Sigmoid colon (tissue), 7 donors: Measurements from ENCODE around the gene DES. TPM values are rescaled to one million over a fixed set of nuclear protein-coding genes. Genes with fewer than 3 reads are reported as not detected.

Source experiments
- DNase-seq: peaks from one replicate; pipeline ENCODE4 v3.0.0-alpha.2; 2019
- H3K27ac ChIP-seq, 4 donors: fragments of 200-600 bp; sonication (generic); one replicate each; pipeline ENCODE4 v1.5.1; 2016 to 2019; ENCODE audit warnings: mild to moderate bottlenecking in 1 of 4
- H3K27me3 ChIP-seq, 3 donors: fragments of 200-600 bp; sonication (generic); one replicate each; pipeline ENCODE4 v1.5.1; 2019; ENCODE audit warnings: mild to moderate bottlenecking in 1 of 3
- H3K36me3 ChIP-seq, 4 donors: fragments of 200-600 bp; sonication (generic); one replicate each; pipeline ENCODE4 v1.5.1; 2016 to 2019
- H3K4me1 ChIP-seq, 4 donors: fragments of 200-600 bp; sonication (generic); one replicate each; pipeline ENCODE4 v1.5.1; 2017 to 2019
- H3K4me3 ChIP-seq, 4 donors: fragments of 200-600 bp; sonication (generic); one replicate each; pipeline ENCODE4 v1.5.1; 2017 to 2019; ENCODE audit warnings: mild to moderate bottlenecking in 2 of 4, moderate library complexity in 1 of 4
- H3K9me3 ChIP-seq, 4 donors: fragments of 200-600 bp in 3 of 4; sonication (generic) in 3 of 4; one replicate each; pipeline versions ENCODE4 v1.5.1 to v1.6.1; 2013 to 2019
- EP300 ChIP-seq, 4 donors: sonication (generic); formaldehyde crosslinking; IDR thresholded peaks; one replicate each; pipeline ENCODE4 v1.6.1; 2017; ENCODE audit warnings: antibody characterized with exemption in 4 of 4
- POLR2A ChIP-seq, 2 donors: fragments of 450-650 bp; IDR thresholded peaks; one replicate each; pipeline ENCODE4 v1.6.1; 2016; ENCODE audit warnings: antibody characterized with exemption in 2 of 2, mild to moderate bottlenecking in 2 of 2, moderate library complexity in 2 of 2
- POLR2AphosphoS5 ChIP-seq, 4 donors: sonication (generic); formaldehyde crosslinking; IDR thresholded peaks; one replicate each; pipeline ENCODE4 v1.6.1; 2017; ENCODE audit warnings: antibody characterized with exemption in 4 of 4
- WGBS, 2 donors: extraction: QIAGEN DNeasy Blood & Tissue Kit; methylation state at CpG; one replicate each; pipeline ENCODE4 v1.1.7; 2013; 5-methylcytosine and 5-hydroxymethylcytosine counted together
- intact Hi-C: fragments of 100-400 bp; cut with DNase I; formaldehyde crosslinking; loops from one replicate; pipeline ENCODE4 v1.15.1; 2023
- polyA plus RNA-seq, 3 donors: library from polyadenylated mRNA; stranded (reverse); fragments of 200-250 nt; gene quantifications; one replicate each; pipeline ENCODE4 v1.2.3, GENCODE V29; 2013
- total RNA-seq, 4 donors: library from RNA; depleted of rRNA; stranded (reverse); fragments of >200 nt; gene quantifications; one replicate each; pipeline ENCODE4 v1.1.0, GENCODE V29; 2016
- TF ChIP-seq, protein P1 (sequence below), 4 experiments: fragments of 450-650 bp in 3 of 4; fragments of 200-600 bp in 1 of 4; IDR thresholded peaks; one replicate each; pipeline ENCODE4 v1.5.1; 2016 to 2019; ENCODE audit warnings: antibody characterized with exemption in 4 of 4, mild to moderate bottlenecking in 3 of 4, moderate library complexity in 2 of 4
- donor health status: healthy with polysubstance abuse.
- donor health status: Bipolar disorder and iron deficiency.
- donor health status: healthy.

The DES gene
- total and polyA plus RNA-seq, 7 donors: 35.1 to 30,562 (median 7,366) TPM

DNA sequence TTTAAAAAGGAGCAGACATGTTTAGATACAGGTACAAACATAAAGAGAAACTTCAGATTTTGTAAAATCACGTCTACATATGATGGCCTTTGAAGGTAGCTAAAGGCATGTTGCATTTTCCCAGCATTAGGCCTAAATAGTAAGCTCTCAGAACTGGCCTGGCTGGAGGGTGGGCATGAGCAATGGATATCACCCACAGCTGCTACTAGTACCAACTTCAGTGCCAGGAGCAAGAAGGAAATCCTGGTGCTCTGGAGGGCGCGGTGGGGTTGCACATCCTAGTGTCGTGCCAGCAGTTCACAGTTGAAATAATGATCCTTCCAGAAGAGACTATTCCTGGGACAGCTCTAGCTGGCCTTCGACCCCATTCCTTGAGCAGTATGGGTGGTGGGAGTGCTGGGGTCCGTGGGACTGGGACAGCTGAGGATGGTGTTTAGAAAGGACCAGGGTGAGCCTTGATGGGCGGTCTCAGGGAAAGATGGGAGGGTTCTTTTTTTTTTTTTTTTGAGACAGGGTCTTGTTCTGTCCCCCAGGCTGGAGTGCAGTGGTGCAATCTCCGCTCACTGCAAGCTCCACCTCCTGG lies 4.9 kb downstream of the DES start:
- Histone ChIP-seq H3K9me3 (no peaks in the 10 kb centered on the region), H3K27ac (peak overlapping the region; percentile 94 to 99 (median 98)), H3K36me3 (peaks cover 47 to 80% (median 65%) of the 10 kb centered on the region in 4 donors), H3K27me3 (peaks cover 0 to 10% (median 0%) of the 10 kb centered on the region in 3 donors), H3K4me1 (peaks cover 0 to 36% (median 10%) of the 10 kb centered on the region in 4 donors), H3K4me3 (peak overlapping the region; percentile 60 to 93 (median 83))
- no peak for DNase-seq
- intact Hi-C loops: no loop called here
- WGBS, 2 donors: 85 to 88% methylated on average over 8 of the region's 8 CpGs
- TF ChIP-seq, protein P1, sequence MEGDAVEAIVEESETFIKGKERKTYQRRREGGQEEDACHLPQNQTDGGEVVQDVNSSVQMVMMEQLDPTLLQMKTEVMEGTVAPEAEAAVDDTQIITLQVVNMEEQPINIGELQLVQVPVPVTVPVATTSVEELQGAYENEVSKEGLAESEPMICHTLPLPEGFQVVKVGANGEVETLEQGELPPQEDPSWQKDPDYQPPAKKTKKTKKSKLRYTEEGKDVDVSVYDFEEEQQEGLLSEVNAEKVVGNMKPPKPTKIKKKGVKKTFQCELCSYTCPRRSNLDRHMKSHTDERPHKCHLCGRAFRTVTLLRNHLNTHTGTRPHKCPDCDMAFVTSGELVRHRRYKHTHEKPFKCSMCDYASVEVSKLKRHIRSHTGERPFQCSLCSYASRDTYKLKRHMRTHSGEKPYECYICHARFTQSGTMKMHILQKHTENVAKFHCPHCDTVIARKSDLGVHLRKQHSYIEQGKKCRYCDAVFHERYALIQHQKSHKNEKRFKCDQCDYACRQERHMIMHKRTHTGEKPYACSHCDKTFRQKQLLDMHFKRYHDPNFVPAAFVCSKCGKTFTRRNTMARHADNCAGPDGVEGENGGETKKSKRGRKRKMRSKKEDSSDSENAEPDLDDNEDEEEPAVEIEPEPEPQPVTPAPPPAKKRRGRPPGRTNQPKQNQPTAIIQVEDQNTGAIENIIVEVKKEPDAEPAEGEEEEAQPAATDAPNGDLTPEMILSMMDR (IDR thresholded peaks at IDR 0.05): no peak
- no peak for TF ChIP-seq EP300 (IDR thresholded peaks at IDR 0.05)
- TF ChIP-seq POLR2AphosphoS5 (IDR thresholded peaks at IDR 0.05): peak; percentile 23 to 80 (median 46)
- no peak for TF ChIP-seq POLR2A (IDR thresholded peaks at IDR 0.05)

DNA sequence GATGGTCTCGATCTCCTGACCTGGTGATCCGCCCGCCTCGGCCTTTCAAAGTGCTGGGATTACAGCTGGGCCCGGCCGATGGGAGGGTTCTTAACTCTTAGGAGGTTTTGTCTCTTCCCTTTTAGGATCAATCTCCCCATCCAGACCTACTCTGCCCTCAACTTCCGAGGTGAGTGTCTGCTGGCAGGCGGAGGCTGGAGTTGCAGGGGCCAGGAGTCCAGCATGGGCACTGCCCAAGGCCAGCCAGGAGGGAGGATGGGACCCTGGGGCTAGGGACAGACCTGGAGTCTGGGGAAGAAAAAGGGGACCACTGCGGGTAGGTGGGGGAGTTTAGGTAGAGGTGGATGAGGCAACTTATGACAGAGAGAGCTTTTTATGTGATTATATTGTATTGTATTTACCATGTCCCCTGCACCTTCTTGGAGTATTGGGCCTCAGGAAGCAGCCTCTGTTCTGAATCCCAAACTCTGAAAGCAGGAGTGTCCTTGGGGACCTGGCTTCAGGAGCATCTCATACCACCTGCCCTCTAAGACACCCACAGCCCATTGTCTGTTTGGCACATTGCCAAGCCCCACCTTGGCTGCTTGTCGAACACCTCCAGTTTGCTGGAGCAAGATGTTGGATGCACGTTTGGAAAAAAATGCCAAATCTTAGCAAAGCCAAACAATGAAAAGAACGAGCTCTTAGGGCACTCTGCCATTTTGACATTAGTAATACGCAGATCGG lies 5.6 kb downstream of the DES start:
- Histone ChIP-seq H3K27ac (peak overlapping the region; percentile 94 to 99 (median 98)), H3K36me3 (peaks cover 47 to 76% (median 65%) of the 10 kb centered on the region in 4 donors), H3K27me3 (peaks cover 0 to 2% (median 0%) of the 10 kb centered on the region in 3 donors), H3K4me1 (peaks cover 0 to 34% (median 10%) of the 10 kb centered on the region in 4 donors), H3K9me3 (no peaks in the 10 kb centered on the region), H3K4me3 (peak overlapping the region; percentile 60 to 93 (median 83))
- DNase-seq: peak; percentile 81
- TF ChIP-seq POLR2A (IDR thresholded peaks at IDR 0.05): no peak
- TF ChIP-seq EP300 (IDR thresholded peaks at IDR 0.05): peak in 1 of 4 donors; percentile 8
- peak; percentile 57 to 86 (median 71) for TF ChIP-seq POLR2AphosphoS5 (IDR thresholded peaks at IDR 0.05)
- WGBS, 2 donors: 78 to 80% methylated on average over 14 of the region's 14 CpGs
- intact Hi-C loops: no loop called here

DNA sequence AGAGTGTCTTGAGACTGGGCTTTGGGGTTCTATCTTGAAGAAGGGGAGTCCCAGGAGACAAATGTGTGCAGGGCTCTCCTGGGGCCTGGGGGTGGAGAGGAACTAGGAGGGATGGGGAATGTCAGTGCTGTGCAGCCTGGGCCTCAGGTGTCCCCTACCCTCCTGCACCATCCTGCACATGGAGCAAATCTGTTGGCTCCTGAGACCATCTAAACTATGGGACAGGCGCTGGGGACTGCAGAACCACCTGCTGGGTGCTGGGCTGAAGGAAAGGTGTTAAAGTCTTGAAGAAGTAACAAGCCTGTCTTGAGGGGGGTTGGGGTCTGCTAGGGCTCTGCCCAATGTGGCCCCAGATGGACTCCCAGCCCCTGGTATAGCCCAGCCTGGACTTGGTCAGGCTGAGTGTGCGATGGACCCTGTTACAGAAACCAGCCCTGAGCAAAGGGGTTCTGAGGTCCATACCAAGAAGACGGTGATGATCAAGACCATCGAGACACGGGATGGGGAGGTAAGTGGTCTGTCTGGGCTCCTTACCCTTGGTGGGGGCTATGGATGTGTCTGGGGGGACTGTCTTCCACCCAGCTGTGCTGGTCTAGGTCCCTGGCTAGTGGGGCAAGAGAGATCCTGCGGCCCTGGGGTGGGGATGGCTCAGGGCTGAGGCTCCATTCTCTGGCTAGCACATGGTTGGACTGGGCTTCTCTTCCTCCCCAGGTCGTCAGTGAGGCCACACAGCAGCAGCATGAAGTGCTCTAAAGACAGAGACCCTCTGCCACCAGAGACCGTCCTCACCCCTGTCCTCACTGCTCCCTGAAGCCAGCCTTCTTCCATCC lies 7.3 kb downstream of the DES start:
- H3K36me3 ChIP-seq: peaks cover 33 to 62% (median 54%) of the 10 kb centered on the region in 4 donors
- WGBS, 2 donors: 80 to 83% methylated on average over 8 of the region's 8 CpGs
- intact Hi-C loops: no loop called here
- TF ChIP-seq, protein P1 (IDR thresholded peaks at IDR 0.05): no peak
- TF ChIP-seq POLR2A (IDR thresholded peaks at IDR 0.05) (peak in 1 of 2 donors; percentile 6), POLR2AphosphoS5 (IDR thresholded peaks at IDR 0.05) (peak; percentile 49 to 81 (median 66)), EP300 (IDR thresholded peaks at IDR 0.05) (no peak)
- H3K9me3 ChIP-seq: no peaks in the 10 kb centered on the region
- peak overlapping the region in 3 of 4 donors; percentile 60 to 90 (median 76) for H3K4me3 ChIP-seq
- H3K4me1 ChIP-seq: peaks cover 0 to 38% (median 12%) of the 10 kb centered on the region in 4 donors
- peak overlapping the region; percentile 94 to 99 (median 98) for H3K27ac ChIP-seq
- no peaks in the 10 kb centered on the region for H3K27me3 ChIP-seq
- peak; percentile 67 for DNase-seq

DNA sequence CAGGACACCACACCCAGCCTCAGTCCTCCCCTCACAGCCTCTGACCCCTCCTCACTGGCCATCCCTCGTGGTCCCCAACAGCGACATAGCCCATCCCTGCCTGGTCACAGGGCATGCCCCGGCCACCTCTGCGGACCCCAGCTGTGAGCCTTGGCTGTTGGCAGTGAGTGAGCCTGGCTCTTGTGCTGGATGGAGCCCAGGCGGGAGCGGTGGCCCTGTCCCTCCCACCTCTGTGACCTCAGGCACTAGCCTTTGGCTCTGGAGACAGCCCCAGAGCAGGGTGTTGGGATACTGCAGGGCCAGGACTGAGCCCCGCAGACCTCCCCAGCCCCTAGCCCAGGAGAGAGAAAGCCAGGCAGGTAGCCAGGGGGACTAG lies 7.9 kb downstream of the DES start:
- Histone ChIP-seq H3K36me3 (peaks cover 27 to 56% (median 48%) of the 10 kb centered on the region in 4 donors), H3K4me3 (peak overlapping the region in 1 of 4 donors; percentile 90)

More for the DNA sequence above, 7.9 kb downstream of the DES start:
- 76 to 82% methylated on average over 7 of the region's 7 CpGs for WGBS, 2 donors
- TF ChIP-seq POLR2A (IDR thresholded peaks at IDR 0.05) (peak in 1 of 2 donors; percentile 0), POLR2AphosphoS5 (IDR thresholded peaks at IDR 0.05) (peak; percentile 63 to 94 (median 70))
- TF ChIP-seq, protein P1 (IDR thresholded peaks at IDR 0.05): no peak
- peak; percentile 68 for DNase-seq
- Histone ChIP-seq H3K4me1 (peaks cover 0 to 44% (median 18%) of the 10 kb centered on the region in 4 donors), H3K9me3 (no peaks in the 10 kb centered on the region), H3K27ac (peak overlapping the region; percentile 94 to 99 (median 98)), H3K27me3 (no peaks in the 10 kb centered on the region)
- intact Hi-C loops: no loop called here
